HepG2 (cell line): ENCODE results near the gene THADA. TPM values are rescaled to one million over a fixed set of nuclear protein-coding genes. Genes with fewer than 3 reads are reported as not detected.
A peak's percentile ranks its signal among the peaks of the same experiment; 100 is the strongest.

Source experiments
- ATAC-seq: fragments of 200-7000 bp; cut with Tn5 transposase; 3 replicates; pipeline ENCODE4 v1.9.1; 2020; ENCODE audit warnings: mild to moderate bottlenecking, moderate library complexity
- BruUV-seq: library from RNA; stranded (reverse); fragments of 400-500 nt; replicated peaks from 2 replicates; lab custom pipeline; 2021; lab: Mats Ljungman, UMichigan
- CTCF ChIA-PET: fragments of 300-600 bp; formaldehyde crosslinking; extraction: SDS; loops from one replicate; lab custom pipeline; 2021; ENCODE audit warnings: low total read pairs, inconsistent platforms, low intra/inter-chr PET ratio; lab: Yijun Ruan, JAX
- POLR2A ChIA-PET: fragments of 350-600 bp; sonication (Branson Sonifier 250); formaldehyde crosslinking; loops from one replicate; lab custom pipeline; 2020; ENCODE audit warnings: antibody characterized with exemption, inconsistent platforms; lab: Yijun Ruan, JAX
- DNase-seq: peaks from one replicate; pipeline ENCODE4 v3.0.0-alpha.2; 2015; ENCODE audit warnings: low spot score
- FAIRE-seq: peaks from 3 replicates; lab custom pipeline; 2011; peaks lifted over from hg19 to GRCh38; lab: Jason Lieb, UNC
- H2AFZ ChIP-seq: one replicate; pipeline ENCODE4 v1.6.1; 2011; ENCODE audit warnings: low read length, inconsistent platforms
- H3K27ac ChIP-seq: fragments of 300-600 bp; 3 replicates; pipeline ENCODE4 v1.8.0; 2011; ENCODE audit warnings: mixed run types, mild to moderate bottlenecking, mixed read lengths, low read length, inconsistent platforms; ENCODE audit not compliant: insufficient read depth; ENCODE audit errors: extremely low read length
- H3K27me3 ChIP-seq, 2 experiments: fragments of 200-600 bp in 1 of 2; 2 replicates in 1 of 2; 3 replicates in 1 of 2; pipeline versions ENCODE4 v1.6.0 to v1.8.0; 2011; ENCODE audit warnings: low read length in 2 of 2, mild to moderate bottlenecking in 2 of 2, moderate library complexity in 2 of 2, inconsistent platforms in 1 of 2; ENCODE audit not compliant: insufficient read depth in 2 of 2, control insufficient read depth in 1 of 2
- H3K36me3 ChIP-seq, 2 experiments: fragments of 200-600 bp in 1 of 2; replicated peaks in 1 of 2; 2 replicates in 1 of 2; 3 replicates in 1 of 2; pipeline versions ENCODE4 v1.5.1 to v1.8.0; 2011; ENCODE audit warnings: low read length in 2 of 2, inconsistent platforms in 1 of 2; ENCODE audit not compliant: insufficient read depth in 2 of 2, control insufficient read depth in 1 of 2
- H3K4me1 ChIP-seq: 2 replicates; pipeline ENCODE4 v1.5.1; 2012; ENCODE audit warnings: low read length, inconsistent platforms; ENCODE audit not compliant: insufficient read depth
- H3K4me2 ChIP-seq: 2 replicates; pipeline ENCODE4 v1.6.0; 2011; ENCODE audit warnings: low read depth, low read length, inconsistent platforms
- H3K4me3 ChIP-seq, 3 experiments: fragments of 200-600 bp in 1 of 3; sonication (generic), shearing (Covaris generic) in 1 of 3; replicated peaks in 1 of 3; 2 replicates each; pipeline ENCODE4 v1.5.1; 2011 to 2016; ENCODE audit warnings: low read length in 3 of 3, inconsistent platforms in 2 of 3, low read depth in 2 of 3, mild to moderate bottlenecking in 2 of 3, control low read depth in 1 of 3, mixed read lengths in 1 of 3; ENCODE audit not compliant: insufficient read depth in 1 of 3
- H3K79me2 ChIP-seq: one replicate; pipeline ENCODE4 v1.6.1; 2011; ENCODE audit warnings: low read length, inconsistent platforms; ENCODE audit not compliant: insufficient read depth
- H3K9ac ChIP-seq: 2 replicates; pipeline ENCODE4 v1.6.0; 2011; ENCODE audit warnings: mild to moderate bottlenecking, low read depth, low read length, inconsistent platforms; ENCODE audit not compliant: insufficient read depth
- H3K9me3 ChIP-seq: 2 replicates; pipeline ENCODE4 v1.5.1; 2012; ENCODE audit warnings: mild to moderate bottlenecking, low read length
- H4K20me1 ChIP-seq: 2 replicates; pipeline ENCODE4 v1.6.0; 2011; ENCODE audit warnings: inconsistent platforms, mild to moderate bottlenecking, low read length, moderate library complexity; ENCODE audit not compliant: insufficient read depth
- FOXK2 ChIP-seq: fragments of 450-650 bp; IDR thresholded peaks from 2 replicates; pipeline ENCODE4 v1.6.1; 2016
- HHEX ChIP-seq: IDR thresholded peaks from 2 replicates; pipeline ENCODE4 v1.6.1; 2016; ENCODE audit warnings: control low read depth
- HMG20A ChIP-seq: IDR thresholded peaks from 2 replicates; pipeline ENCODE4 v1.6.1; 2016; ENCODE audit warnings: borderline replicate concordance
- MBNL3 ChIP-seq: fragments of 250-450 bp; sonication (Bioruptor Pico); conservative IDR thresholded peaks from 2 replicates; pipeline ENCODE4 v1.8.0; 2022; ENCODE audit warnings: mild to moderate bottlenecking, inconsistent platforms
- NBN ChIP-seq: fragments of 450-650 bp; conservative IDR thresholded peaks from 2 replicates; pipeline ENCODE4 v1.6.1; 2017
- RAD51 ChIP-seq: fragments of 450-650 bp; IDR thresholded peaks from 2 replicates; pipeline ENCODE4 v1.6.1; 2016; ENCODE audit warnings: borderline replicate concordance
- RNF219 ChIP-seq: sonication (generic); formaldehyde crosslinking; IDR thresholded peaks from 2 replicates; pipeline ENCODE4 v1.5.0; 2020; ENCODE audit warnings: mild to moderate bottlenecking, missing genetic modification reagents
- SIX4 ChIP-seq: sonication (generic); formaldehyde crosslinking; IDR thresholded peaks from 2 replicates; pipeline ENCODE4 v1.4.0; 2020; ENCODE audit warnings: missing genetic modification reagents
- SMYD3 ChIP-seq: sonication (generic); formaldehyde crosslinking; IDR thresholded peaks from 2 replicates; pipeline ENCODE4 v1.8.1; 2023; ENCODE audit warnings: mild to moderate bottlenecking, missing genetic modification reagents
- SSRP1 ChIP-seq: IDR thresholded peaks from 2 replicates; pipeline ENCODE4 v1.6.1; 2016; ENCODE audit warnings: control low read depth
- YEATS4 ChIP-seq: sonication (generic); formaldehyde crosslinking; IDR thresholded peaks from 2 replicates; pipeline ENCODE4 v1.4.0; 2020; ENCODE audit warnings: missing genetic modification reagents, borderline replicate concordance
- ZBTB8A ChIP-seq: sonication (generic); formaldehyde crosslinking; IDR thresholded peaks from 2 replicates; pipeline ENCODE4 v1.4.0; 2020; ENCODE audit warnings: mild to moderate bottlenecking, low read depth, missing genetic modification reagents, borderline replicate concordance
- ZNF670 ChIP-seq: sonication (generic); formaldehyde crosslinking; IDR thresholded peaks from 2 replicates; pipeline ENCODE4 v1.8.0; 2022; ENCODE audit warnings: mild to moderate bottlenecking, missing genetic modification reagents, borderline replicate concordance
- ZNF775 ChIP-seq: sonication (generic); formaldehyde crosslinking; IDR thresholded peaks from 2 replicates; pipeline ENCODE4 v1.4.0; 2020; ENCODE audit warnings: missing genetic modification reagents, mild to moderate bottlenecking, moderate library complexity, borderline replicate concordance
- WGBS: methylation state at CpG from one replicate; pipeline ENCODE4 v1.1.6; 2017; ENCODE audit warnings: low lambda C conversion rate; 5-methylcytosine and 5-hydroxymethylcytosine counted together
- in situ Hi-C: cut with HindIII; loops from 2 replicates; pipeline ENCODE4 v1.10.0; 2017; ENCODE audit warnings: low pct_unique_long_range_greater_than_20kb; ENCODE audit not compliant: extremely low pct_ligation_motif_present
- intact Hi-C: fragments of 100-400 bp; cut with micrococcal nuclease; formaldehyde crosslinking; loops from one replicate; pipeline ENCODE4 v1.10.0; 2022; ENCODE audit not compliant: unreplicated experiment
- polyA plus RNA-seq, 8 experiments: library from polyadenylated mRNA; depleted of rRNA in 3 of 8; stranded (reverse) in 7 of 8; unstranded in 1 of 8; fragments of >200 nt; fragmentation: Illumina TruSeq in 4 of 8; extraction: Trizol in 4 of 8; gene quantifications; 2 replicates each; pipeline versions ENCODE4 v1.2.1 to v1.2.3, GENCODE V29; 2011 to 2016; ENCODE audit warnings: low read depth in 4 of 8, missing spikeins in 1 of 8, mixed read lengths in 1 of 8; ENCODE audit not compliant: insufficient read depth in 1 of 8
- total RNA-seq, 5 experiments: library from RNA; depleted of rRNA; stranded (reverse); fragments of >200 nt; fragmentation: Illumina TruSeq; extraction: Trizol; gene quantifications; 2 replicates each; pipeline ENCODE4 v1.2.3, GENCODE V29; 2016; ENCODE audit warnings: low read depth in 1 of 5
- TF ChIP-seq, protein P1 (sequence below): sonication (generic); formaldehyde crosslinking; conservative IDR thresholded peaks from 2 replicates; pipeline ENCODE4 v1.5.0; 2020; ENCODE audit warnings: missing genetic modification reagents

The THADA gene
- total and polyA plus RNA-seq, 2 of the 13 experiments (the other 11 are each of a cell fraction or from before 2014, with no cell fraction given): 12.7 to 21.7 TPM

- ChIA-PET CTCF (no interaction called here), POLR2A (no interaction called here)
- intact Hi-C loops (no loop called here), in situ Hi-C loops (no loop called here)
- H3K9ac ChIP-seq: no peak overlapping the region
- H3K79me2 ChIP-seq: no peaks in the 10 kb centered on the region
- TF ChIP-seq NBN (no peak), ZNF775 (no peak), YEATS4 (CRISPR knock-in tag) (no peak), FOXK2 (no peak), HMG20A (CRISPR knock-in tag) (no peak), RAD51 (no peak), ZNF670 (CRISPR knock-in tag) (no peak), HHEX (CRISPR knock-in tag) (no peak), ZBTB8A (no peak)
- H3K27ac ChIP-seq: no peak overlapping the region
- H3K9me3 ChIP-seq: no peaks in the 10 kb centered on the region; the same call in 1 of the 2 replicates
- no TSS peak for BruUV-seq
- H3K27me3 ChIP-seq: no peaks in the 10 kb centered on the region
- H3K4me2 ChIP-seq: no peak overlapping the region
- 84% methylated on average over 3 of the region's 3 CpGs for WGBS
- H3K4me1 ChIP-seq: no peaks in the 10 kb centered on the region
- no peak overlapping the region for H2AFZ ChIP-seq
- peak; percentile 38; the same call in 1 of the 3 replicates for ATAC-seq
- no peak for DNase-seq
- FAIRE-seq: peak; percentile 61
- H3K36me3 ChIP-seq: peaks cover 0 to 6% of the 10 kb centered on the region in 2 experiments; a peak in 3 of 5 replicates
- no peak overlapping the region for H3K4me3 ChIP-seq
- no peaks in the 10 kb centered on the region for H4K20me1 ChIP-seq
Observed at GRCh38 chr2:43524177-43524965, 71.5 kb downstream of the THADA start.

- peaks cover 0 to 6% of the 10 kb centered on the region in 2 experiments; a peak in 3 of 5 replicates for H3K36me3 ChIP-seq
- no peak overlapping the region for H2AFZ ChIP-seq
- ChIA-PET POLR2A (no interaction called here), CTCF (no interaction called here)
- no peak overlapping the region for H3K4me2 ChIP-seq
- no peaks in the 10 kb centered on the region for H3K79me2 ChIP-seq
- no peak overlapping the region for H3K4me3 ChIP-seq
- in situ Hi-C loops: no loop called here
- no peak for DNase-seq
- H3K9me3 ChIP-seq: no peaks in the 10 kb centered on the region; the same call in 1 of the 2 replicates
- no peak for ATAC-seq
- H3K4me1 ChIP-seq: no peaks in the 10 kb centered on the region
- no peak overlapping the region for H3K9ac ChIP-seq
- H3K27ac ChIP-seq: no peak overlapping the region
- intact Hi-C loops: no loop called here
- BruUV-seq: no TSS peak
- no peak for FAIRE-seq
- no peaks in the 10 kb centered on the region for H3K27me3 ChIP-seq
- no peaks in the 10 kb centered on the region for H4K20me1 ChIP-seq
- no peak for TF ChIP-seq RNF219 (CRISPR knock-in tag)
- no peak for TF ChIP-seq SMYD3 (CRISPR knock-in tag)
- TF ChIP-seq SIX4 (CRISPR knock-in tag): no peak
- TF ChIP-seq, protein P1, sequence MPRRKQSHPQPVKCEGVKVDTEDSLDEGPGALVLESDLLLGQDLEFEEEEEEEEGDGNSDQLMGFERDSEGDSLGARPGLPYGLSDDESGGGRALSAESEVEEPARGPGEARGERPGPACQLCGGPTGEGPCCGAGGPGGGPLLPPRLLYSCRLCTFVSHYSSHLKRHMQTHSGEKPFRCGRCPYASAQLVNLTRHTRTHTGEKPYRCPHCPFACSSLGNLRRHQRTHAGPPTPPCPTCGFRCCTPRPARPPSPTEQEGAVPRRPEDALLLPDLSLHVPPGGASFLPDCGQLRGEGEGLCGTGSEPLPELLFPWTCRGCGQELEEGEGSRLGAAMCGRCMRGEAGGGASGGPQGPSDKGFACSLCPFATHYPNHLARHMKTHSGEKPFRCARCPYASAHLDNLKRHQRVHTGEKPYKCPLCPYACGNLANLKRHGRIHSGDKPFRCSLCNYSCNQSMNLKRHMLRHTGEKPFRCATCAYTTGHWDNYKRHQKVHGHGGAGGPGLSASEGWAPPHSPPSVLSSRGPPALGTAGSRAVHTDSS: no peak
- no peak for TF ChIP-seq HHEX (CRISPR knock-in tag)
- TF ChIP-seq MBNL3 (CRISPR knock-in tag): no peak
- TF ChIP-seq SSRP1: no peak
Observed at GRCh38 chr2:43522177-43522576, 73.7 kb downstream of the THADA start.
